H1 (cell line): ENCODE results near the gene IL1RL1.

Experiments used
- ASH2L ChIP-seq: fragments of 200-600, 300-600 bp; sonication (generic); IDR thresholded peaks from one replicate; pipeline ENCODE4 v1.7.1; 2017; ENCODE audit warnings: low read length
- CHD1 ChIP-seq: IDR thresholded peaks from 2 replicates; pipeline ENCODE4 v1.6.1; 2012; ENCODE audit warnings: low read depth, low read length, improper control_type of control experiment
- CTCF ChIP-seq, 3 experiments: IDR thresholded peaks; 1 replicate in 2 of 3; 2 replicates in 1 of 3; pipeline versions ENCODE4 v1.5.1 to v1.6.1; 2011; ENCODE audit warnings: low read length in 3 of 3, mild to moderate bottlenecking in 3 of 3, inconsistent platforms in 2 of 3, low read depth in 1 of 3, moderate library complexity in 1 of 3; ENCODE audit not compliant: insufficient read depth in 1 of 3; ENCODE audit errors: control extremely low read depth in 1 of 3
- EGR1 ChIP-seq: IDR thresholded peaks from 2 replicates; pipeline ENCODE4 v1.6.1; 2011; ENCODE audit warnings: low read depth, low read length, borderline replicate concordance
- EZH2 ChIP-seq: fragments of 200-600 bp; sonication (generic); IDR thresholded peaks from 2 replicates; pipeline ENCODE4 v1.7.1; 2012; ENCODE audit warnings: low read depth, mild to moderate bottlenecking, moderate library complexity, low read length, inconsistent platforms; ENCODE audit not compliant: severe bottlenecking
- PHF8 ChIP-seq: fragments of 200-600 bp; sonication (generic); conservative IDR thresholded peaks from 2 replicates; pipeline ENCODE4 v1.7.1; 2012; ENCODE audit warnings: low read depth, mild to moderate bottlenecking, inconsistent platforms, low read length, moderate library complexity
- POLR2A ChIP-seq, 2 experiments: IDR thresholded peaks; 1 replicate in 1 of 2; 2 replicates in 1 of 2; pipeline ENCODE4 v1.6.1; 2011; ENCODE audit warnings: low read depth in 2 of 2, low read length in 2 of 2, mild to moderate bottlenecking in 2 of 2; ENCODE audit errors: control extremely low read depth in 1 of 2
- RBBP5 ChIP-seq: IDR thresholded peaks from 2 replicates; pipeline ENCODE4 v1.7.1; 2012; ENCODE audit warnings: low read depth, mild to moderate bottlenecking, inconsistent platforms, low read length, moderate library complexity, borderline replicate concordance
- TEAD4 ChIP-seq: IDR thresholded peaks from 2 replicates; pipeline ENCODE4 v1.6.1; 2012; ENCODE audit warnings: low read depth, low read length, inconsistent platforms, mixed read lengths
- YY1 ChIP-seq: IDR thresholded peaks from 2 replicates; pipeline ENCODE4 v1.6.1; 2011; ENCODE audit warnings: low read depth, mild to moderate bottlenecking, low read length

GRCh38 chr2:102267774-102268173 lies 43.6 kb upstream of the IL1RL1 start:
- TF ChIP-seq PHF8 (no peak), CTCF (IDR thresholded peaks at IDR 0.05; ENCODE audit: control extremely low read depth in 1 of 3, insufficient read depth in 1 of 3, low read depth in 1 of 3, low read length in 3 of 3) (no peak), YY1 (no peak), POLR2A (IDR thresholded peaks at IDR 0.05; ENCODE audit: control extremely low read depth in 1 of 2, low read depth in 2 of 2, low read length in 2 of 2) (no peak), RBBP5 (no peak), CHD1 (no peak), EZH2 (no peak), EGR1 (no peak), TEAD4 (no peak), ASH2L (no peak)
